ENCODE data around the gene SAMD11. TPM values are rescaled to one million over a fixed set of nuclear protein-coding genes. Genes with fewer than 3 reads are reported as not detected.

Gene SAMD11
- total and polyA plus RNA-seq, 2 of the 8 experiments (the other 6 are each of a cell fraction or from before 2014, with no cell fraction given): 0.18 to 0.30 TPM

- H3K14ac ChIP-seq (ENCODE audit: insufficient read length): no peak overlapping the region
- no peak overlapping the region for H3K18ac ChIP-seq (ENCODE audit: extremely low read depth, low read length)
- no peak overlapping the region for H3K4me2 ChIP-seq (ENCODE audit: insufficient read depth in 1 of 2, low read depth in 2 of 2, low read length in 2 of 2)
- H3K23me2 ChIP-seq (ENCODE audit: low read depth, low read length): peaks cover 6% of the 10 kb centered on the region; the same call in 1 of the 2 replicates
- no peak overlapping the region for H3K9ac ChIP-seq (replicated peaks in 1 of 4; ENCODE audit: extremely low read depth in 1 of 4, low read depth in 3 of 4, low read length in 3 of 4)
- no peak for TF ChIP-seq EP300 (IDR thresholded peaks at IDR 0.05; ENCODE audit: borderline replicate concordance in 1 of 2, low read depth in 2 of 2, low read length in 2 of 2)
- no peak for TF ChIP-seq YY1 (IDR thresholded peaks at IDR 0.05; ENCODE audit: low read depth, low read length)
- TF ChIP-seq KDM1A (IDR thresholded peaks at IDR 0.05; ENCODE audit: borderline replicate concordance, low read length): no peak
- H3K4me1 ChIP-seq (replicated peaks in 1 of 4; ENCODE audit: control insufficient read depth in 3 of 4, insufficient read depth in 4 of 4, low read length in 3 of 4): peaks cover 0 to 11% (median 6%) of the 10 kb centered on the region in 4 experiments; a peak in 5 of 7 replicates
- no peak overlapping the region for H2BK12ac ChIP-seq (ENCODE audit: low read depth, low read length)
- peaks cover 0 to 7% (median 0%) of the 10 kb centered on the region in 4 experiments; a peak in 1 of 8 replicates for H3K36me3 ChIP-seq (ENCODE audit: control insufficient read depth in 2 of 4, insufficient read depth in 4 of 4, low read length in 3 of 4)
- H2AFZ ChIP-seq (ENCODE audit: low read length): no peak overlapping the region
- H2BK5ac ChIP-seq (ENCODE audit: low read depth, low read length): no peak overlapping the region
- no peaks in the 10 kb centered on the region for H3K79me1 ChIP-seq (ENCODE audit: low read depth, low read length)
- H3K23ac ChIP-seq (ENCODE audit: insufficient read length): no peak overlapping the region
- H2BK120ac ChIP-seq (replicated peaks; ENCODE audit: low read depth, low read length): no peak overlapping the region
- ChIA-PET POLR2A (ENCODE audit: partially characterized antibody) (interaction anchor here (0.8 to 1.3 kb wide), 2 partner anchors 12 to 45 kb away, joined by 3 to 4 read pairs; no protein-coding TSS in a partner anchor), CTCF (ENCODE audit: partially characterized antibody) (interaction anchor here (0.7 to 7.7 kb wide), 6 partner anchors 10 to 308 kb away, joined by 3 to 86 read pairs (median 6); partner anchors contain the start of gene PERM1)
- H4K91ac ChIP-seq (replicated peaks; ENCODE audit: insufficient read length, low read length): no peak overlapping the region
- H3K4ac ChIP-seq (replicated peaks; ENCODE audit: insufficient read length, low read depth, low read length): no peak overlapping the region
- no peak overlapping the region for H3K4me3 ChIP-seq (ENCODE audit: extremely low read depth in 1 of 4, insufficient read depth in 2 of 4, low read depth in 3 of 4, low read length in 4 of 4)
- FAIRE-seq (no peak), DNase-seq (ENCODE audit: low read depth in 1 of 2, low spot score in 2 of 2) (no peak)
- H3K56ac ChIP-seq (replicated peaks; ENCODE audit: insufficient read length, low read depth, low read length): no peak overlapping the region
- WGBS, 2 experiments (ENCODE audit: extremely low coverage in 1 of 2, insufficient coverage in 1 of 2, insufficient read length in 1 of 2, insufficient replicate concordance in 2 of 2, low coverage in 1 of 2, low lambda C conversion rate in 2 of 2, missing lambda C conversion rate in 1 of 2): 76% methylated on average over 14 of the region's 15 CpGs; no CpG with 5 or more reads in 1 of the 2 experiments
- no peak overlapping the region for H2BK15ac ChIP-seq (ENCODE audit: low read length)
- H2AK5ac ChIP-seq (ENCODE audit: low read depth, low read length): no peak overlapping the region
- H3K27ac ChIP-seq (ENCODE audit: low read depth, low read length): no peak overlapping the region
- H3K79me2 ChIP-seq (ENCODE audit: control insufficient read depth in 1 of 2, insufficient read depth in 2 of 2, low read length in 2 of 2): no peaks in the 10 kb centered on the region
- H3K9me3 ChIP-seq (ENCODE audit: insufficient read depth in 2 of 2, low read depth in 1 of 2, low read length in 1 of 2): no peaks in the 10 kb centered on the region
- no peak overlapping the region for H2BK20ac ChIP-seq (ENCODE audit: low read length)
- H4K20me1 ChIP-seq (replicated peaks in 1 of 2; ENCODE audit: control insufficient read depth in 1 of 2, insufficient read depth in 2 of 2, low read length in 2 of 2): peaks cover 0 to 5% of the 10 kb centered on the region in 2 experiments
- H4K5ac ChIP-seq (ENCODE audit: insufficient read length, low read depth, low read length): no peak overlapping the region
- peaks cover 19 to 57% (median 46%) of the 10 kb centered on the region in 4 experiments for H3K27me3 ChIP-seq (replicated peaks in 1 of 4; ENCODE audit: control insufficient read depth in 3 of 4, extremely low read depth in 1 of 4, insufficient read depth in 3 of 4, low read length in 3 of 4)
- H4K8ac ChIP-seq (ENCODE audit: extremely low read depth, insufficient read depth, low read length): no peak overlapping the region
Observed at GRCh38 chr1:993379-993995, 69.8 kb downstream of the SAMD11 start.
